ENCODE measurements around the gene LAMB1. TPM values are rescaled to one million over a fixed set of nuclear protein-coding genes. Genes with fewer than 3 reads are reported as not detected.
"Not testable (repeated sequence)": the region's sequence is repeated elsewhere in the genome, so short reads cannot be mapped to it uniquely, and the experiment has no call there.

The LAMB1 gene
- total and polyA plus RNA-seq, 4 donors: 32.3 to 237 (median 158) TPM

GRCh38 chr7:107890493-107890961, 112.4 kb downstream of the LAMB1 start:
- peak overlapping the region; percentile 51 to 80 for H3K4me3 ChIP-seq (ENCODE audit: low read length in 2 of 2)
- no peaks in the 10 kb centered on the region for H3K9me3 ChIP-seq (ENCODE audit: control insufficient read depth, low read length)
- ATAC-seq (ENCODE audit: low FRiP score) (peak; percentile 44), DNase-seq (no peak)
- H3K27ac ChIP-seq (ENCODE audit: low read depth in 1 of 2, low read length in 2 of 2): peak overlapping the region; percentile 11 to 59
- WGBS, 2 donors: 0 to 1% methylated on average over 7 of the region's 7 CpGs
- intact Hi-C loops (cut with DNase I): loop anchor here in 1 of 2 donors (5.0 kb wide), 1 partner anchor 112 kb away; the partner anchor contains the start of gene LAMB1
- no peaks in the 10 kb centered on the region for H3K27me3 ChIP-seq (ENCODE audit: control insufficient read depth in 1 of 2, insufficient read depth in 2 of 2, low read length in 1 of 2)
- H3K4me1 ChIP-seq (ENCODE audit: control insufficient read depth in 1 of 2, insufficient read depth in 2 of 2, low read length in 2 of 2): peaks cover 0 to 3% of the 10 kb centered on the region in 2 donors
- H3K36me3 ChIP-seq (ENCODE audit: control insufficient read depth in 1 of 2, insufficient read depth in 2 of 2, low read length in 1 of 2): no peaks in the 10 kb centered on the region

GRCh38 chr7:107889992-107890391, 113.0 kb downstream of the LAMB1 start:
- WGBS, 2 donors: 65 to 72% methylated on average over 3 of the region's 3 CpGs
- Histone ChIP-seq H3K27ac (ENCODE audit: low read depth in 1 of 2, low read length in 2 of 2) (peak overlapping the region in 1 of 2 donors; percentile 11), H3K27me3 (ENCODE audit: control insufficient read depth in 1 of 2, insufficient read depth in 2 of 2, low read length in 1 of 2) (no peaks in the 10 kb centered on the region), H3K4me1 (ENCODE audit: control insufficient read depth in 1 of 2, insufficient read depth in 2 of 2, low read length in 2 of 2) (peaks cover 0 to 3% of the 10 kb centered on the region in 2 donors), H3K36me3 (ENCODE audit: control insufficient read depth in 1 of 2, insufficient read depth in 2 of 2, low read length in 1 of 2) (no peaks in the 10 kb centered on the region), H3K9me3 (ENCODE audit: control insufficient read depth, low read length) (no peaks in the 10 kb centered on the region), H3K4me3 (ENCODE audit: low read length in 2 of 2) (peak overlapping the region; percentile 51 to 80)
- ATAC-seq (ENCODE audit: low FRiP score): no peak
- intact Hi-C loops (cut with DNase I): loop anchor here in 1 of 2 donors (5.0 kb wide), 1 partner anchor 112 kb away; the partner anchor contains the start of gene LAMB1
- no peak for DNase-seq

- H3K27ac ChIP-seq (ENCODE audit: low read depth in 1 of 2, low read length in 2 of 2); H3K36me3 ChIP-seq (ENCODE audit: control insufficient read depth in 1 of 2, insufficient read depth in 2 of 2, low read length in 1 of 2); intact Hi-C loops (cut with DNase I); H3K27me3 ChIP-seq (ENCODE audit: control insufficient read depth in 1 of 2, insufficient read depth in 2 of 2, low read length in 1 of 2); DNase-seq; H3K4me3 ChIP-seq (ENCODE audit: low read length in 2 of 2); ATAC-seq (ENCODE audit: low FRiP score); H3K4me1 ChIP-seq (ENCODE audit: control insufficient read depth in 1 of 2, insufficient read depth in 2 of 2, low read length in 2 of 2); H3K9me3 ChIP-seq (ENCODE audit: control insufficient read depth, low read length): not testable (repeated sequence)
- WGBS, 2 donors: 92 to 96% methylated on average over 22 of the region's 22 CpGs
Observed at GRCh38 chr7:107887827-107888226, 115.1 kb downstream of the LAMB1 start.

- intact Hi-C loops (cut with DNase I): loop anchor here in 1 of 2 donors (5.0 kb wide), 1 partner anchor 133 kb away; no protein-coding TSS in a partner anchor
- 58 to 59% methylated on average over 6 of the region's 6 CpGs for WGBS, 2 donors
Observed at GRCh38 chr7:107884066-107884818, 118.7 kb downstream of the LAMB1 start.

GRCh38 chr7:107882766-107883165, 120.2 kb downstream of the LAMB1 start:
- DNase-seq: no peak
- Histone ChIP-seq H3K27me3 (ENCODE audit: control insufficient read depth in 1 of 2, insufficient read depth in 2 of 2, low read length in 1 of 2) (no peaks in the 10 kb centered on the region), H3K9me3 (ENCODE audit: control insufficient read depth, low read length) (no peaks in the 10 kb centered on the region), H3K27ac (ENCODE audit: low read depth in 1 of 2, low read length in 2 of 2) (no peak overlapping the region), H3K4me1 (ENCODE audit: control insufficient read depth in 1 of 2, insufficient read depth in 2 of 2, low read length in 2 of 2) (no peaks in the 10 kb centered on the region), H3K4me3 (ENCODE audit: low read length in 2 of 2) (no peak overlapping the region), H3K36me3 (ENCODE audit: control insufficient read depth in 1 of 2, insufficient read depth in 2 of 2, low read length in 1 of 2) (no peaks in the 10 kb centered on the region)
- no peak for ATAC-seq (ENCODE audit: low FRiP score)
- intact Hi-C loops (cut with DNase I): loop anchor here in 1 of 2 donors (5.0 kb wide), 1 partner anchor 135 kb away; no protein-coding TSS in a partner anchor
- 74 to 78% methylated on average over 2 of the region's 2 CpGs for WGBS, 2 donors

More at GRCh38 chr7:107884066-107884818, 118.7 kb downstream of the LAMB1 start:
- H3K36me3 ChIP-seq (ENCODE audit: control insufficient read depth in 1 of 2, insufficient read depth in 2 of 2, low read length in 1 of 2): no peaks in the 10 kb centered on the region
- no peak overlapping the region for H3K27ac ChIP-seq (ENCODE audit: low read depth in 1 of 2, low read length in 2 of 2)
- no peaks in the 10 kb centered on the region for H3K4me1 ChIP-seq (ENCODE audit: control insufficient read depth in 1 of 2, insufficient read depth in 2 of 2, low read length in 2 of 2)
- H3K4me3 ChIP-seq (ENCODE audit: low read length in 2 of 2): no peak overlapping the region
- DNase-seq (no peak), ATAC-seq (ENCODE audit: low FRiP score) (no peak)
- H3K9me3 ChIP-seq (ENCODE audit: control insufficient read depth, low read length): no peaks in the 10 kb centered on the region
- H3K27me3 ChIP-seq (ENCODE audit: control insufficient read depth in 1 of 2, insufficient read depth in 2 of 2, low read length in 1 of 2): no peaks in the 10 kb centered on the region

GRCh38 chr7:107879400-107880035, 123.4 kb downstream of the LAMB1 start:
- H3K27me3 ChIP-seq (ENCODE audit: control insufficient read depth in 1 of 2, insufficient read depth in 2 of 2, low read length in 1 of 2): no peaks in the 10 kb centered on the region
- intact Hi-C loops (cut with DNase I): loop anchor here (5.0 to 10.0 kb wide), 7 partner anchors 135 to 417 kb away; partner anchors contain the start of gene CBLL1 (in 2 of the 2)
- WGBS, 2 donors: 2 to 3% methylated on average over 3 of the region's 3 CpGs
- H3K27ac ChIP-seq (ENCODE audit: low read depth in 1 of 2, low read length in 2 of 2): no peak overlapping the region
- no peaks in the 10 kb centered on the region for H3K36me3 ChIP-seq (ENCODE audit: control insufficient read depth in 1 of 2, insufficient read depth in 2 of 2, low read length in 1 of 2)
- no peaks in the 10 kb centered on the region for H3K4me1 ChIP-seq (ENCODE audit: control insufficient read depth in 1 of 2, insufficient read depth in 2 of 2, low read length in 2 of 2)
- no peak overlapping the region for H3K4me3 ChIP-seq (ENCODE audit: low read length in 2 of 2)
- no peak for ATAC-seq (ENCODE audit: low FRiP score)
- no peak for DNase-seq
- H3K9me3 ChIP-seq (ENCODE audit: control insufficient read depth, low read length): no peaks in the 10 kb centered on the region

GRCh38 chr7:107878636-107879035, 124.3 kb downstream of the LAMB1 start:
- WGBS, 2 donors: 80 to 89% methylated on average over 3 of the region's 3 CpGs
- intact Hi-C loops (cut with DNase I): loop anchor here (5.0 to 10.0 kb wide), 6 partner anchors 134 to 416 kb away; partner anchors contain the start of gene CBLL1 (in 2 of the 2)
- Histone ChIP-seq H3K9me3 (ENCODE audit: control insufficient read depth, low read length) (no peaks in the 10 kb centered on the region), H3K4me3 (ENCODE audit: low read length in 2 of 2) (no peak overlapping the region), H3K4me1 (ENCODE audit: control insufficient read depth in 1 of 2, insufficient read depth in 2 of 2, low read length in 2 of 2) (no peaks in the 10 kb centered on the region), H3K36me3 (ENCODE audit: control insufficient read depth in 1 of 2, insufficient read depth in 2 of 2, low read length in 1 of 2) (no peaks in the 10 kb centered on the region), H3K27me3 (ENCODE audit: control insufficient read depth in 1 of 2, insufficient read depth in 2 of 2, low read length in 1 of 2) (no peaks in the 10 kb centered on the region), H3K27ac (ENCODE audit: low read depth in 1 of 2, low read length in 2 of 2) (no peak overlapping the region)
- DNase-seq (no peak), ATAC-seq (ENCODE audit: low FRiP score) (no peak)

GRCh38 chr7:107877731-107878382, 125.1 kb downstream of the LAMB1 start:
- ATAC-seq (ENCODE audit: low FRiP score): no peak
- Histone ChIP-seq H3K4me3 (ENCODE audit: low read length in 2 of 2) (no peak overlapping the region), H3K27me3 (ENCODE audit: control insufficient read depth in 1 of 2, insufficient read depth in 2 of 2, low read length in 1 of 2) (no peaks in the 10 kb centered on the region), H3K4me1 (ENCODE audit: control insufficient read depth in 1 of 2, insufficient read depth in 2 of 2, low read length in 2 of 2) (no peaks in the 10 kb centered on the region), H3K27ac (ENCODE audit: low read depth in 1 of 2, low read length in 2 of 2) (no peak overlapping the region), H3K9me3 (ENCODE audit: control insufficient read depth, low read length) (no peaks in the 10 kb centered on the region), H3K36me3 (ENCODE audit: control insufficient read depth in 1 of 2, insufficient read depth in 2 of 2, low read length in 1 of 2) (no peaks in the 10 kb centered on the region)
- intact Hi-C loops (cut with DNase I): loop anchor here (5.0 to 10.0 kb wide), 6 partner anchors 133 to 416 kb away; partner anchors contain the start of gene CBLL1 (in 2 of the 2)
- no peak for DNase-seq
- 77 to 83% methylated on average over 5 of the region's 5 CpGs for WGBS, 2 donors

Measured in aorta (tissue), 5 donors.